Measurements from ENCODE around the gene FSTL4. TPM values are rescaled to one million over a fixed set of nuclear protein-coding genes. Genes with fewer than 3 reads are reported as not detected.

Gene FSTL4
- total and polyA plus RNA-seq, 8 donors, result 0.11 to 2.9 (median 0.22) TPM

- H3K4me1 ChIP-seq, result no peaks in the 10 kb centered on the region
- TF ChIP-seq, protein P1, sequence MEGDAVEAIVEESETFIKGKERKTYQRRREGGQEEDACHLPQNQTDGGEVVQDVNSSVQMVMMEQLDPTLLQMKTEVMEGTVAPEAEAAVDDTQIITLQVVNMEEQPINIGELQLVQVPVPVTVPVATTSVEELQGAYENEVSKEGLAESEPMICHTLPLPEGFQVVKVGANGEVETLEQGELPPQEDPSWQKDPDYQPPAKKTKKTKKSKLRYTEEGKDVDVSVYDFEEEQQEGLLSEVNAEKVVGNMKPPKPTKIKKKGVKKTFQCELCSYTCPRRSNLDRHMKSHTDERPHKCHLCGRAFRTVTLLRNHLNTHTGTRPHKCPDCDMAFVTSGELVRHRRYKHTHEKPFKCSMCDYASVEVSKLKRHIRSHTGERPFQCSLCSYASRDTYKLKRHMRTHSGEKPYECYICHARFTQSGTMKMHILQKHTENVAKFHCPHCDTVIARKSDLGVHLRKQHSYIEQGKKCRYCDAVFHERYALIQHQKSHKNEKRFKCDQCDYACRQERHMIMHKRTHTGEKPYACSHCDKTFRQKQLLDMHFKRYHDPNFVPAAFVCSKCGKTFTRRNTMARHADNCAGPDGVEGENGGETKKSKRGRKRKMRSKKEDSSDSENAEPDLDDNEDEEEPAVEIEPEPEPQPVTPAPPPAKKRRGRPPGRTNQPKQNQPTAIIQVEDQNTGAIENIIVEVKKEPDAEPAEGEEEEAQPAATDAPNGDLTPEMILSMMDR (IDR thresholded peaks at IDR 0.05), result no peak
- DNase-seq (peak in 1 of 4 donors; percentile 77), ATAC-seq (peak; percentile 92)
- no peak overlapping the region for H3K27ac ChIP-seq
- no peaks in the 10 kb centered on the region for H3K9me3 ChIP-seq
- intact Hi-C loops (cut with DNase I), result no loop called here
- no peak overlapping the region for H3K4me3 ChIP-seq
- H3K27me3 ChIP-seq, result no peaks in the 10 kb centered on the region
- H3K36me3 ChIP-seq, result no peaks in the 10 kb centered on the region
Observed at GRCh38 chr5:133406977-133407632, 205.2 kb downstream of the FSTL4 start.

GRCh38 chr5:133406208-133406976, 205.9 kb downstream of the FSTL4 start:
- intact Hi-C loops (cut with DNase I), result no loop called here
- Histone ChIP-seq H3K4me1 (no peaks in the 10 kb centered on the region), H3K27me3 (no peaks in the 10 kb centered on the region), H3K4me3 (no peak overlapping the region), H3K36me3 (no peaks in the 10 kb centered on the region), H3K9me3 (no peaks in the 10 kb centered on the region), H3K27ac (no peak overlapping the region)
- TF ChIP-seq, protein P1 (IDR thresholded peaks at IDR 0.05), result no peak
- ATAC-seq, result no peak
- DNase-seq, result no peak

DNA sequence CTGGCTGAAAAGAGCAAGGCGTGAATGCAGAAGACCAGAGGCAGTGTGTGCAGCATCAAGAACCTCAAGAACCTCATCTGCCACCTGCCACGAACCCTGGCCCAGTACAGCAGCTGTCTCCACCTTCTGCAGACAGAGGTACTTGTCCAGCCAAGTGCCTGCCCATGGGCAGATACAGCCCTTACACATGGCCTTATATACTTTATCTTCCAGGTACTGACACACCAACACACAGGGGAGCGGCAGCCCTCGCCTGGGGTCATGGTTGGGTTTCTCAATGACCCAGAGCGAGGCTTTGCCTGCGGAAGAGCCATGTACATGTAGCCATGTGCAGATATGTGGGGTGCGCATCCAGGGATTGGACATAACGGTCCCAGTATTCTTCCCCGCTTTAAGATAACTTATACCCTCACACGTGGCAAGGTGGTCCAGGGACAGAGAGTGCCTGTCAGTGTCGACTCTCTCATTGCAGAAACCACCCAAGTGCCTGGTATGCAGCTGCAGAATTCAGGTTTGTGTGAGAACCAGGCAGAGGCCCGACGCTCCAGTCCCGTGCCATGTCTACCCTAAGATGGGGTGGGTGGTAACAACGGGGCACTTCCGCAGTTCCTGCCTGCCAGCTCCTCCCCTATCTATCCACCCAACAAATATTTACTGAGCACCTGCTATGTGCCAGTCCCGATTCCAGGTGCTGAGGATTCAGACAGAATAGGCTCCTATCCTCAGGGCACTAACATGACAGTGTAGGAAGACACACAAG, 206.9 kb downstream of the FSTL4 start:
- intact Hi-C loops (cut with DNase I), result no loop called here
- no peak overlapping the region for H3K27ac ChIP-seq
- H3K36me3 ChIP-seq, result no peaks in the 10 kb centered on the region
- TF ChIP-seq, protein P1 (IDR thresholded peaks at IDR 0.05), result no peak
- no peak overlapping the region for H3K4me3 ChIP-seq
- no peaks in the 10 kb centered on the region for H3K9me3 ChIP-seq
- DNase-seq, result no peak
- H3K4me1 ChIP-seq, result no peaks in the 10 kb centered on the region
- H3K27me3 ChIP-seq, result no peaks in the 10 kb centered on the region
- ATAC-seq, result no peak

DNA sequence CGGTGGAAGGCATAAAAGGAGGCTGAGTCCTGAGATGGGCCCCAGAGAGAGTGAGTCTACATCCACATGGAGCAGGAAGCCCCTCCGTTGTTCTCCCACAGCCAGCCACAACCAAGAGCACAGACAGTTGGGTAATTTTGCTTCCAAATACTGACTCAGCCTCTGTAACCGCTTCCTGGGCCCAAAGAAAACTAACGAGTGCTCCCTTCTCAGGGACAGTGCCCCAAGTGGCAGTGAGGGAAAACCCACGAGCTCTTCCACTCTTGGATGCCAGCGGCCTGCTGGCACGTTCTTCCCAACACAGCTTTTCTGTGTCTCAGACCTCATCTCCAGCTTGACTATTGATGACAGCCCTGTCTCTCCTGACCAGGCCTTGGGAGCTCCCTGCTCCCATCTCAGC, 207.6 kb downstream of the FSTL4 start:
- no peaks in the 10 kb centered on the region for H3K36me3 ChIP-seq
- TF ChIP-seq, protein P1 (IDR thresholded peaks at IDR 0.05), result no peak
- intact Hi-C loops (cut with DNase I), result no loop called here
- H3K27ac ChIP-seq, result no peak overlapping the region
- H3K9me3 ChIP-seq, result no peaks in the 10 kb centered on the region
- ATAC-seq, result no peak
- DNase-seq, result no peak
- no peaks in the 10 kb centered on the region for H3K4me1 ChIP-seq
- no peak overlapping the region for H3K4me3 ChIP-seq
- H3K27me3 ChIP-seq, result no peaks in the 10 kb centered on the region
